Neural progenitor cell (in vitro differentiated cells): ENCODE results near the gene COMP.

Experiments used
- EZH2 ChIP-seq: fragments of 200-600 bp; sonication (generic); IDR thresholded peaks from 2 replicates; pipeline ENCODE4 v1.6.1; 2017; ENCODE audit warnings: antibody characterized with exemption, mild to moderate bottlenecking, moderate library complexity
- TF ChIP-seq, protein P1 (sequence below): fragments of 200-600 bp; sonication (generic); IDR thresholded peaks from 2 replicates; pipeline ENCODE4 v1.5.1; 2017; ENCODE audit warnings: antibody characterized with exemption, mild to moderate bottlenecking

DNA sequence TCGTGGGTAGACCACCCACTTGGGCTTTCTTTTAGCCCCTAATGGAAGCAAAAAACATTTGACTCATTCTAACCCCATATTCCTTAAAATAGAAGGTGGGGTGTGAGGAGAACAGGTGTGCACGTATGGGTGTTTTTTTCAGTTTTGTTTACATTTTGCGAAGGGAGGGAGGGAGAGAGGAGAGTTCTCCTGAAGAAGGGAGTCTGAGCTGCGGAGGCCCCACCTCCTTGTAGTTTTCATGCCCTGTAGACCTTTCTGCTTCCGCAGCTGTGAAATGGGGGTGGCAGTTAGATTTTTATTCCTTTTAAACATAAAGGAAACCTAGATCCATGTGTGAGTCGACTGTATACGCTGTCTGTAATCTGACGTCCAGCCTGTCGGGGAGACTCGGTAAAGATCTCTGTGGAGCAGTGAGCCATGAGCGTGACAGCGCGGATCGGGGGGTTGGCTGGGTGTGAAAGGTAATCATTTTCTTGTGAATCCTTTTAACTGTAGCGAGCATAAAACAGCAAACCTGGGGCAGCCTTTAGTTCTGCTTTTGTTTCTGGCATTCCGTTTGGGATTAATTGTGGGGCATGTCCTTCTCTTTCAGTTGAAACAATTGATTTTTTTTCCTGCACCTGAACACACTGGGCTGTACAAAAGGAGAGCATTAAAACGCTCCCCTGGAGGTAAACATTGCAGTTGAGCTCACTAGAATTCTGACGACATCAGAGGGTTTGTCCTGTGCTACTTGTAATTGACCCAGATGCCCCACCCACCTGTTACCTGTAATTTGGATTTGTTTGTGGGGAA, 42.9 kb upstream of the COMP start:
- TF ChIP-seq, protein P1, sequence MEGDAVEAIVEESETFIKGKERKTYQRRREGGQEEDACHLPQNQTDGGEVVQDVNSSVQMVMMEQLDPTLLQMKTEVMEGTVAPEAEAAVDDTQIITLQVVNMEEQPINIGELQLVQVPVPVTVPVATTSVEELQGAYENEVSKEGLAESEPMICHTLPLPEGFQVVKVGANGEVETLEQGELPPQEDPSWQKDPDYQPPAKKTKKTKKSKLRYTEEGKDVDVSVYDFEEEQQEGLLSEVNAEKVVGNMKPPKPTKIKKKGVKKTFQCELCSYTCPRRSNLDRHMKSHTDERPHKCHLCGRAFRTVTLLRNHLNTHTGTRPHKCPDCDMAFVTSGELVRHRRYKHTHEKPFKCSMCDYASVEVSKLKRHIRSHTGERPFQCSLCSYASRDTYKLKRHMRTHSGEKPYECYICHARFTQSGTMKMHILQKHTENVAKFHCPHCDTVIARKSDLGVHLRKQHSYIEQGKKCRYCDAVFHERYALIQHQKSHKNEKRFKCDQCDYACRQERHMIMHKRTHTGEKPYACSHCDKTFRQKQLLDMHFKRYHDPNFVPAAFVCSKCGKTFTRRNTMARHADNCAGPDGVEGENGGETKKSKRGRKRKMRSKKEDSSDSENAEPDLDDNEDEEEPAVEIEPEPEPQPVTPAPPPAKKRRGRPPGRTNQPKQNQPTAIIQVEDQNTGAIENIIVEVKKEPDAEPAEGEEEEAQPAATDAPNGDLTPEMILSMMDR = no peak
- no peak for TF ChIP-seq EZH2
